HG03280 (cell line): Measurements from ENCODE around the gene ESRRA.

Experiments
- ATAC-seq: cut with Tn5 transposase; IDR thresholded peaks from one replicate; pipeline ENCODE4 v1.9.1; 2021; ENCODE audit warnings: mild to moderate bottlenecking, moderate library complexity; ENCODE audit not compliant: unreplicated experiment

The ESRRA gene

GRCh38 chr11:64361659-64362058 lies 56.3 kb downstream of the ESRRA start:
- no peak for ATAC-seq

GRCh38 chr11:64362339-64362738 lies 57.0 kb downstream of the ESRRA start:
- ATAC-seq, result no peak

- ATAC-seq, result no peak
These were observed 59.1 kb downstream of the ESRRA start for GRCh38 chr11:64364435-64364834.

- ATAC-seq, result no peak
These were observed 59.6 kb downstream of the ESRRA start for GRCh38 chr11:64364911-64365310.
